Caco-2 (cell line): ENCODE data around the gene RBM17. TPM values are rescaled to one million over a fixed set of nuclear protein-coding genes. Genes with fewer than 3 reads are reported as not detected.

ENCODE experiments used
- BruUV-seq: library from RNA; stranded (reverse); fragments of 400-500 nt; replicated peaks from 2 replicates; lab custom pipeline; 2021; lab: Mats Ljungman, UMichigan
- CTCF ChIA-PET: fragments of 300-600 bp; sonication (Branson Sonifier 250); formaldehyde crosslinking; loops from one replicate; lab custom pipeline; 2022; ENCODE audit warnings: antibody characterized with exemption; lab: Charles Lee
- POLR2A ChIA-PET: fragments of 300-600 bp; sonication (Branson Sonifier 250); formaldehyde crosslinking; loops from one replicate; lab custom pipeline; 2022; ENCODE audit warnings: antibody characterized with exemption; lab: Charles Lee
- DNase-seq, 2 experiments: peaks; one replicate each; pipeline versions ENCODE4 v3.0.0 to v3.0.0-alpha.2; 2020 to 2022
- H3K27me3 ChIP-seq: replicated peaks from 2 replicates; pipeline ENCODE4 v1.6.0; 2011; ENCODE audit warnings: low read length; ENCODE audit not compliant: control insufficient read depth, insufficient read depth
- H3K36me3 ChIP-seq: 2 replicates; pipeline ENCODE4 v1.5.1; 2011; ENCODE audit warnings: low read length; ENCODE audit not compliant: control insufficient read depth, insufficient read depth
- H3K4me1 ChIP-seq: fragments of 250-450 bp; sonication (Bioruptor Pico); 2 replicates; pipeline ENCODE4 v1.5.1; 2020; ENCODE audit warnings: mild to moderate bottlenecking
- H3K4me3 ChIP-seq: 2 replicates; pipeline ENCODE4 v1.5.1; 2011; ENCODE audit warnings: low read depth, mild to moderate bottlenecking, control low read depth, low read length
- H3K9me3 ChIP-seq: fragments of 250-450 bp; sonication (Bioruptor Pico); 2 replicates; pipeline ENCODE4 v1.5.1; 2020; ENCODE audit warnings: mild to moderate bottlenecking, moderate library complexity
- H3K27ac Mint-ChIP-seq: one replicate; pipeline ENCODE4 v1.8.0; 2022; ENCODE audit warnings: mixed read lengths; ENCODE audit not compliant: unreplicated experiment
- H3K27me3 Mint-ChIP-seq: one replicate; pipeline ENCODE4 v1.8.0; 2022; ENCODE audit warnings: mixed read lengths; ENCODE audit not compliant: insufficient read depth, unreplicated experiment
- H3K36me3 Mint-ChIP-seq: one replicate; pipeline ENCODE4 v1.8.0; 2022; ENCODE audit warnings: mild to moderate bottlenecking, mixed read lengths; ENCODE audit not compliant: insufficient read depth, unreplicated experiment
- H3K4me1 Mint-ChIP-seq: one replicate; pipeline ENCODE4 v1.8.0; 2022; ENCODE audit warnings: low read depth, mixed read lengths; ENCODE audit not compliant: unreplicated experiment
- H3K4me3 Mint-ChIP-seq: one replicate; pipeline ENCODE4 v1.8.0; 2022; ENCODE audit warnings: mild to moderate bottlenecking, moderate library complexity, mixed read lengths; ENCODE audit not compliant: unreplicated experiment
- H3K9me3 Mint-ChIP-seq: one replicate; pipeline ENCODE4 v1.8.0; 2022; ENCODE audit warnings: mixed read lengths; ENCODE audit not compliant: unreplicated experiment
- CTCF ChIP-seq, 2 experiments: fragments of 200-600 bp in 1 of 2; IDR thresholded peaks; 1 replicate in 1 of 2; 2 replicates in 1 of 2; pipeline versions ENCODE4 v1.5.1 to v1.8.0; 2011 to 2022; ENCODE audit warnings: antibody characterized with exemption in 1 of 2, control low read depth in 1 of 2, inconsistent platforms in 1 of 2, low read depth in 1 of 2, low read length in 1 of 2, mild to moderate bottlenecking in 1 of 2, moderate library complexity in 1 of 2; ENCODE audit not compliant: insufficient read depth in 1 of 2, severe bottlenecking in 1 of 2, unreplicated experiment in 1 of 2
- intact Hi-C: fragments of 100-400 bp; cut with micrococcal nuclease; formaldehyde crosslinking; loops from one replicate; pipeline ENCODE4 v1.10.0; 2022; ENCODE audit not compliant: unreplicated experiment
- total RNA-seq: library from RNA; stranded (reverse); gene quantifications from 2 replicates; pipeline ENCODE4 v1.2.3, GENCODE V29; 2022

RBM17 gene
- total RNA-seq, 1 experiment from 2014 or later, result 290 TPM

GRCh38 chr10:6128591-6129251 lies 39.9 kb downstream of the RBM17 start:
- H3K27ac Mint-ChIP-seq, result no peak overlapping the region
- H3K4me1 Mint-ChIP-seq, result no peaks in the 10 kb centered on the region
- ChIA-PET CTCF (interaction anchor here (1.0 kb wide), 1 partner anchor 273 kb away, joined by 3 read pairs; no protein-coding TSS in a partner anchor), POLR2A (no interaction called here)
- no peak for TF ChIP-seq CTCF (IDR thresholded peaks at IDR 0.05; ENCODE audit: insufficient read depth in 1 of 2, low read depth in 1 of 2, low read length in 1 of 2, severe bottlenecking in 1 of 2, unreplicated experiment in 1 of 2)
- BruUV-seq, result no TSS peak
- DNase-seq, result no peak
- no peaks in the 10 kb centered on the region for H3K9me3 Mint-ChIP-seq
- no peak overlapping the region for H3K4me3 Mint-ChIP-seq
- H3K36me3 Mint-ChIP-seq, result no peaks in the 10 kb centered on the region
- H3K27me3 ChIP-seq, result no peaks in the 10 kb centered on the region
- H3K27me3 Mint-ChIP-seq, result peaks cover 4% of the 10 kb centered on the region
- no peaks in the 10 kb centered on the region for H3K9me3 ChIP-seq
- intact Hi-C loops, result no loop called here
- no peak overlapping the region for H3K4me3 ChIP-seq
- H3K36me3 ChIP-seq, result no peaks in the 10 kb centered on the region
- no peaks in the 10 kb centered on the region for H3K4me1 ChIP-seq

- Histone ChIP-seq H3K9me3 (no peaks in the 10 kb centered on the region), H3K4me1 (no peaks in the 10 kb centered on the region), H3K27me3 (no peaks in the 10 kb centered on the region), H3K36me3 (no peaks in the 10 kb centered on the region), H3K4me3 (no peak overlapping the region)
- CTCF ChIA-PET, result interaction anchor here (1.2 kb wide), 1 partner anchor 275 kb away, joined by 3 read pairs; no protein-coding TSS in a partner anchor
- TF ChIP-seq CTCF (IDR thresholded peaks at IDR 0.05; ENCODE audit: insufficient read depth in 1 of 2, low read depth in 1 of 2, low read length in 1 of 2, severe bottlenecking in 1 of 2, unreplicated experiment in 1 of 2), result no peak
- no peaks in the 10 kb centered on the region for H3K4me1 Mint-ChIP-seq
- H3K4me3 Mint-ChIP-seq, result no peak overlapping the region
- H3K9me3 Mint-ChIP-seq, result no peaks in the 10 kb centered on the region
- no TSS peak for BruUV-seq
- peaks cover 4% of the 10 kb centered on the region for H3K27me3 Mint-ChIP-seq
- POLR2A ChIA-PET, result no interaction called here
- DNase-seq, result peak in 1 of 2 experiments; percentile 37
- no peak overlapping the region for H3K27ac Mint-ChIP-seq
- H3K36me3 Mint-ChIP-seq, result no peaks in the 10 kb centered on the region
- intact Hi-C loops, result no loop called here
These were observed 42.1 kb downstream of the RBM17 start for GRCh38 chr10:6130848-6131470.

DNA sequence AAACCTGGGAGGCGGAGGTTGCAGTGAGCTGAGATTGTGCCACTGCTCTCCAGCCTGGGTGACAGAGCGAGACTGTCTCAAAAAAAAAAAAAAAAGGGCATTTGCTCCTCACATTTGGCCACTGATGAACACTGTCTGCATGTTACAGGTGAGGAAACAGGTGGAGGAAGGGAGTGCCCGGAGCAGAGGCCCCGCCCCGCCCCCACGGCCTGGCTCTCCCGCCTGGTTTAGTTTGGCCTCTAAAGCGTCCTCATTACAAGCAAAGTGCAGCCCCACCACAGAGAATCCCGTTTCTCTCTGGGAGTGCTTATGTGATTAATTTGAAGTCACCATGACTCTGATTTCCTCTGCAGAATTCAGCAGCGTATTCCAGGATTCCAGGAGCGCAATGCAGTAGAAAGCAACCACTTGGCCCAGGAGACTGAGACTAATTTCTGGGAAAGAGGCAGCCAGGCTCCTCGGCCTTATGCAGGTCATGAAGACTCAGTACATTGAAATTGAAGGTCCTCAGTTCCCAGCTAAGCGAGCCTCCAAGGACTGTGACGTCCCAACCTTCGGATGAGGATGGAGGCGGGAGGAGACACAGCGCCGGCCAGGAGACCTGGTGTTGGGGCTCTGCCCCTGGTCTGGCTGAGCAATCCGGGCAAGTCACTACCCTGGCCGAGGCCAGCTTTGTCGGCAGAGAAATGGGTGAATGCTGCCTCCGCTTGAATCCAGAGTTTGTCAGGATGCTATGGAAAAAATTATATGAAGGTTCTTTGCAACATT lies 44.7 kb downstream of the RBM17 start:
- no peak for DNase-seq
- TF ChIP-seq CTCF (IDR thresholded peaks at IDR 0.05; ENCODE audit: insufficient read depth in 1 of 2, low read depth in 1 of 2, low read length in 1 of 2, severe bottlenecking in 1 of 2, unreplicated experiment in 1 of 2), result no peak
- intact Hi-C loops, result no loop called here
- no peaks in the 10 kb centered on the region for H3K4me1 ChIP-seq
- no peaks in the 10 kb centered on the region for H3K4me1 Mint-ChIP-seq
- no TSS peak for BruUV-seq
- no peaks in the 10 kb centered on the region for H3K36me3 Mint-ChIP-seq
- H3K4me3 ChIP-seq, result no peak overlapping the region
- H3K4me3 Mint-ChIP-seq, result no peak overlapping the region
- H3K27me3 Mint-ChIP-seq, result peaks cover 11% of the 10 kb centered on the region
- H3K9me3 Mint-ChIP-seq, result no peaks in the 10 kb centered on the region
- ChIA-PET POLR2A (no interaction called here), CTCF (no interaction called here)
- H3K27ac Mint-ChIP-seq, result no peak overlapping the region
- no peaks in the 10 kb centered on the region for H3K9me3 ChIP-seq
- no peaks in the 10 kb centered on the region for H3K36me3 ChIP-seq
- H3K27me3 ChIP-seq, result no peaks in the 10 kb centered on the region
